ENCODE data around the gene PPP1R1C.

DNA sequence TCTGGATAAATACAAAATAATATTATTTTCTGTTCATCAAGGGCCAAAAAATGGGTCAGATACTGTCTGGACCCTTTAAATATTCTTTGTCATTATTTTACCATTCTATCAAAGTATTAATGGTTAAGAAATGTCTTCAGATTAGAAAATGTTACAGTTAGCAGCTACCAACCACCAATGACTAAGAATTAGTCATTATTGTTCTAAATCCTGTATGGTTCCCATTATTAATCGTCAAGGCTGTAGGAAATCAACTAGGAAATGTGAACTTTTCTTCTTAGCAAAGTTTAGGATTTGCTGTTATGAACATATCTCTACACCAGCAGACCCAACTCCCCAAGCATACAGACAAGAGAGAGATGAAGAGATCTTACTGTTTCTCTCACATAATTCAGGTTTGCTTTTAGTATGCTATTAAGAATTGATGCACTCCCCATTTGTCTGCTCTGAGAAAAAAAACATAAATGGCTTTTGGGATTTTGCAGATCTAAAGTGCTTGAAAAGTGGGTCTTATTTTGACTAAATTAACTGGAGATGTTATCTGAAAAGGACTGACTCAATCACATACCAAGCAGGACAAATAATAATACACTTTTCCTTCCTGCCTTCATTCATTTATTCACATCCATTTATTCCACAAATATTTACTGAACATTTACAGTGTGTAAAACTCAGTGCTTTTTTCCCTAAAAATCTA, 147.7 kb downstream of the PPP1R1C start:
- TF ChIP-seq, protein P1, sequence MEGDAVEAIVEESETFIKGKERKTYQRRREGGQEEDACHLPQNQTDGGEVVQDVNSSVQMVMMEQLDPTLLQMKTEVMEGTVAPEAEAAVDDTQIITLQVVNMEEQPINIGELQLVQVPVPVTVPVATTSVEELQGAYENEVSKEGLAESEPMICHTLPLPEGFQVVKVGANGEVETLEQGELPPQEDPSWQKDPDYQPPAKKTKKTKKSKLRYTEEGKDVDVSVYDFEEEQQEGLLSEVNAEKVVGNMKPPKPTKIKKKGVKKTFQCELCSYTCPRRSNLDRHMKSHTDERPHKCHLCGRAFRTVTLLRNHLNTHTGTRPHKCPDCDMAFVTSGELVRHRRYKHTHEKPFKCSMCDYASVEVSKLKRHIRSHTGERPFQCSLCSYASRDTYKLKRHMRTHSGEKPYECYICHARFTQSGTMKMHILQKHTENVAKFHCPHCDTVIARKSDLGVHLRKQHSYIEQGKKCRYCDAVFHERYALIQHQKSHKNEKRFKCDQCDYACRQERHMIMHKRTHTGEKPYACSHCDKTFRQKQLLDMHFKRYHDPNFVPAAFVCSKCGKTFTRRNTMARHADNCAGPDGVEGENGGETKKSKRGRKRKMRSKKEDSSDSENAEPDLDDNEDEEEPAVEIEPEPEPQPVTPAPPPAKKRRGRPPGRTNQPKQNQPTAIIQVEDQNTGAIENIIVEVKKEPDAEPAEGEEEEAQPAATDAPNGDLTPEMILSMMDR (IDR thresholded peaks at IDR 0.05): no peak
- TF ChIP-seq POLR2A (IDR thresholded peaks at IDR 0.05): no peak

Data from uterus (tissue), 2 donors.